HG02623 (cell line): Measurements from ENCODE around the gene DEFB131B.
"Not testable (repeated sequence)": the region's sequence is repeated elsewhere in the genome, so short reads cannot be mapped to it uniquely, and the experiment has no call there.

ENCODE experiments used
- ATAC-seq: cut with Tn5 transposase; IDR thresholded peaks from one replicate; pipeline ENCODE4 v1.9.1; 2021; ENCODE audit warnings: moderate library complexity; ENCODE audit not compliant: unreplicated experiment

Gene DEFB131B, protein sequence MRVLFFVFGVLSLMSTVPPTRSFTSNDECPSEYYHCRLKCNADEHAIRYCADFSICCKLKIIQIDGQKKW

DNA sequence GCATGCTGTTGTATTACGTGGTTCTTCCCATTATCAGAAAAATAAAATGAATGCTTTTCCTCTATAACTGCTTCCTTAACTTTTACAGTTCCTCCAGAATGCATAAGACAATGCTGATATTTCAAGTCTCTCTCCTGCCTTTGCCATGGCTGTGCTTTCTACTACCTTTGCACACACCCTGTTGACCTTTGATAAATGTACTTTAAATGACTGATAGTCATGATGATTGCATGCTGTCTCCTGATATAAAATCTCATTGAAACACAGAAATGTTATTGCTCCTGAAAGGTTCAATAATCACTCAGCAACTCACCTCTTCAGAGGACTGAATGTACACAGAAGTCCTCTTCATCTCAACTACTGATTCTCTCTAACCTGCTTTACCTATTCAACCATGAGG lies at the start of gene DEFB131B:
TSS of gene DEFB131B (plus strand) at position 395 of the 400 bp plus-strand sequence. CDS start at position 395, 0 bp downstream.
- ATAC-seq, result not testable (repeated sequence)

DNA sequence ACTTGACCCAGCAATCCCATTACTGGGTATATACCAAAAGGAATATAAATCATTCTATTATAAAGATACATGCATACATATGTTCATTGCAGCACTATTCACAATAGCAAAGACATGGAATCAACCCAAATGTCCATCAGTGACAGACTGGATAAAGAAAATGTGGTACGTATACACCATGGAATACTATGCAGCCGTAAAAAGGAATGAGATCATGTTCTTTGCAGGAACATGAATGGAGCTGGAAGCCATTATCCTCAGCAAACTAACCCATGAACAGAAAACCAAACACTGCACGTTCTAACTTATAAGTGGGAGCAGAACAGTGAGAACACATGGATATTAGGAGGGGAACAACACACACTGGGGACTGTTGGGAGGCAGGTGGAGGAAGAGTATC lies 49.0 kb upstream of the DEFB131B start:
- ATAC-seq, result not testable (repeated sequence)

DNA sequence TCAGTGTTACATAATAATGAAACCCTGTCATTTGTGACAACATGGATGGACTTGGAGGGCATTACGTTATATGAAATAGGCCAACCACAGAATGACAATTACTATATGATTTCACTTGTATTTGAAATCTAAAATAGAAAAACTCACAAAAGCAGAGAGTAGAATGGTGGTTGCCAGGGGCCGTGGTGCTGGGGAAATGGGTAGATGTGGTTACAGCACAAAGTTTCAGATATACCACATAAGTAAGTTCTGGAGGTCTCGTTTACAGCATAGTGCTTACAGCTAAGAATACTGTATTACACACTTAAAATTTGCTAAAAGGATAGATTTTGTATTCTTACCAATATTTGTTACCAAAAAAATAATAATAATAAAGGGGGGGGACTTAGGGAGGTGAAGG lies 48.6 kb upstream of the DEFB131B start:
- not testable (repeated sequence) for ATAC-seq

DNA sequence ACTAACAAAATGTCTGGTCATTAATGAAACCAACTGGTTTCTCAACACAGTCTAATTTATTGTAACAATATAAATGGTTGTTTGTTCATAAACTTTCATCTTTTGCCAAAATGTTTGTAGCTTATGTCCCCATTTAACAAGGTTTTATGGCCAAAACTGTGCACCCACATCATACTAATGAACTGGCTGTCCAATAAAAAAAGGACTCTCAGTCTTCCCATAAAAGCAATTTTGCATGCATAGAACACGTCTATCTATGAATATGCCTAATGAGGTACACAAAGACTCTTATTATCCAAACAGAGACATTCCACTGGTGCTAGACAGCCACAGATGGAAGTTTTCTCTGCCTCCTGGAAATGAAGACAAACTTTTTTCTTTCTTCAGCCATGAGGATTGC lies 45.4 kb upstream of the DEFB131B start, which contains the start of gene DEFB108B:
TSS of gene DEFB108B (plus strand) at position 390 of the 400 bp plus-strand sequence. CDS start at position 390, 0 bp downstream.
- not testable (repeated sequence) for ATAC-seq

DNA sequence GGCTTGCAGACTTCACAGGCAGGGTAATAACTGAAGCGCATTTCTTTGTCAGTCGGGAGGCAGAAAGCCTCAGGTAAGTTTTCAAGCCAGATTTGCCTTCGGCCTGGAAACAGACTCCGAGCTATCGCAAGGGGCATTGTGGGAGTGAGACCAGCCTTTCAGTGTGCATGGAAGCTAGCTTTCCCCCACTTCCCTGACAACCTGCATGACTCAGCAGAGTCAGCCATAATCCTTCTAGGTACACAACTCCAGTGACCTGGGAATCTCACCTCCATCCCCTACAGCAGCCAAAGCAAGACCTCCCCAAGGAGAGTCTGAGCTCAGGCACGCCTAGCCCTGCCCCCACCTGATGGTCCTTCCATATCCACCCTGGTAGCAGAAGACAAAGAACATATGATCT lies 35.5 kb upstream of the DEFB131B start:
- not testable (repeated sequence) for ATAC-seq

DNA sequence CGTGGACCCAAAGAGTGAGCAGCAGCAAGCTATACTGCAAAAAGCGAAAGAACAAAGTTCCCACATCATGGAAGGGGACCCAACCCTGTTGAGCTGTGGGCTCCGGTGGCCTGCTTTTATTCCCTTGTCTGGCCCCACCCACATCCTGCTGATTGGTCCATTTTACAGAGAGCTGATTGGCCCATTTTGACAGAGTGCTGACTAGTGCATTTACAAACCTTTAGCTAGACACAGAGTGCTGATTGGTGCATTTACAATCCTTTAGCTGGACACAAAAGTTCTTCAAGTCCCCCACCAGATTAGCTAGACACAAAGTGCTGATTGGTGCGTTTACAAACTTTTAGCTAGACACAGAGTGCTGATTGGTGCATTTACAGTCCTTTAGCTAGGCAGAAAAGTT lies 34.9 kb upstream of the DEFB131B start:
- ATAC-seq, result not testable (repeated sequence)

DNA sequence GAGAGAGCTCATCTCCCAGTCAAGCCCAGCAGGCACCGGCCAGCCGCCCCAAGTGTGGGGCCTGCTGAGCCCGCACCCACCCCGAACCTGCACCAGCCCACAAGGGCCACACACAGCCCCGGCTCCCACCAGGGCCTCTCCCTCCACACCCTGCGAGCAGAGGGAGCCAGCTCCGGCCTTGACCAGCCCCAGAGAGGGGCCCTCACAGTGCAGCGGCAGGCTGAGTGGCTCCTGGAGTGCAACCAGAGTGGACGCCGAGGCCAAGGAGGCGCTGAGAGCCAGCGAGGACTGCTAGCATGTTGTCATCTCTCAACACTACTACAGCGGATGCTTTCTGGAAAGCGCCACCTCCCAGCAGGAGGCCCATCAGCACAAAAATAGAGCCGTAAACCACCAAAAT lies 34.4 kb upstream of the DEFB131B start:
- ATAC-seq, result no peak

DNA sequence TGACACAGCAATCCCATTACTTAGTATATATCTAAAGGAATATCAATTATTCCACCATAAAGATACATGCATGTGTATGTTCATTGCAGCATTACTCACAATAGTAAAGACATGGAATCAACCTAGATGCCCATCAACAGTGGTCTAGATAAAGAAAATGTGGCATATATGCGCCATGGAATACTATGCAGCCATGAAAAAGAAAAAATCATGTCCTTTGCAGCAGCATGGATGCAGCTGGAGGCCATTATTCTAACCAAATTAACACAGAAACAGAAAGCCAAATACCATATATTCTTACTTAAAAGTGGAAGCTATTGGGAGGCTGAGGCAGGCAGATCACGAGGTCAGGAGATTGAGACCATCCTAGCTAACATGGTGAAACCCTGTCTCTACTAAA lies 24.4 kb upstream of the DEFB131B start:
- ATAC-seq, result not testable (repeated sequence)

DNA sequence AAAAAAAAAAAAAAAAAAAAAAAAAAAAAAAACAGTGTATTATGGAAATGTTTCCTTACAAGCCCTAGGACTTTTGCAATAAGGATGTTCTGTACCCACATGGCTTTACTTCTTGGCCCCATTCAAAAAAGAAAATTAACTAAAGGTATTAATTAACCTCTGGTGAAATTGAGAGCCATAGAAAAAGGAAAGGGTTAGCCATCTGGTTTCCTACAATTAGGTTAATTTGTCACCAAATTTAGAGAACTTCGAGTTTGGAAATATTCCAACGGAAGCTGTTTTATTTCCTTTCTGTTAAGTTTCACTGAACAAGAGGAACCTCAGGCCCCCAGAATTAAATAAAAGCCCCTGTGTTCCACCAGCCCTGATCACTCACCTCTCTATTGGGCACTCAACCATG lies 22.4 kb upstream of the DEFB131B start:
- ATAC-seq, result not testable (repeated sequence)

DNA sequence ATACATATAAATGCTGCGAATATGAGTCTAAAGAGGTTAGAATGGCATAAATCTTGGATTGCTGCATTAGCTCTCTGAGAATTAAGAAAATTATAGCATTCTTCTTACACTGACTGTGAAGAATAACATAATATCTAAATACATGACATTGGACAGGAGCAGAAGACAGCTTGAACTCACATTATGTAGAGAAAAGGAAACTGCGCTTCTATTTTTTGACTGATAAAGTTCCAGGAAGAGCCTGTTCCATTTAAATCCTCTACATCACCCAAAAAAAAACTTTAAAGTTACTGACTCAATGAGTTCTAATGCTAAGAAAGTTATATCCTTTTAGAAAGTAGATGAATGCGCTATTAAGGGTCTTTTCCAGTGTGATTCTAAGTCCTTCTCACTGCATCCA lies 17.4 kb upstream of the DEFB131B start:
- not testable (repeated sequence) for ATAC-seq

DNA sequence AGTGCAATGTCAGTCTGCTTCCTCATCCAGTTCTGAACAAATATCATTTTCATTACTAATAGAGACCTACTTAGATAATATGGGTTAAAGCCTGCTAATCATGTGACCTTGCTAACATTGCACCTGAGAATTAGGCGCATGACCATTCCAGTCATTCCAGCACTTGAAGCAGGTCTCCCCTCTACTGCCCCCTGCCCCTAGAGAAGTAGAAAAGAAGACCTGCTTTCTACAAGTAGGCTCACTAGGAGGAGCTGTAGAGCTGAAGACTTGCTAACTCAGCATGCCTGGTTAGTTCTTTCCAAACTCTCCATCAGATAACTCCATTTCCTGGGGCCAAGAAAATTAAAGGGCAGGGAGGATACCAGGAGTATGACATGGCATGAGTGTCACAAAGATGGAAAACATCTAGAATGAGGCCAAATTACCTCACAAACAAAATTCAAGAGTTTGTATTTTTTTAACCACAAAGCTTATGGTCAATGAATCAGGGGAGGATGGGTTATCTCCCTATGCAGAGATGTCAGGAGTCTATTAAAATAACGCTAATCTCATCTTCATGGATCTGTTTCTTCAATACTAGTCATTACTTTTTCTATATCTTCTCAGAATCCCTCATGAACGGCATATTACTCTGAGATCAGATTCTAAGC lies 14.2 kb upstream of the DEFB131B start:
- ATAC-seq, result not testable (repeated sequence)

DNA sequence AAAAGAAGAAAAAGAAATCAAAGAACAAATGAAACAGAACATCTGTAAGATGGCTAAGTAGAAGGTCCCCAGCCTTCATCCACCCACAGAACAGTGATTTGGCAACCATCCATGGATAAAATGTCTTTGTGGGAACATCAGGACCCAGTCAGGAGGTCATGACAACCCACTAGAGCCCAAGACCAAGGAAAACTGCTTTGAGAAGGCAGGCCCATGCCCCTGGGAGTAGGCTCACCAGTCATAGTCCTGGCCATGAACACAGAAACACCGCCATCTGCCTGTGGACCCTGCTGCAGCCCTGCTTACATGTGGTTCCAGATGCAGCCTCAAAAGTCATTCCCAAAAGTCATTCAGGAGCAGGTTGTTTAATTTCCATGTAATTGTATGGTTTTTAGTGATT lies 11.0 kb upstream of the DEFB131B start:
- not testable (repeated sequence) for ATAC-seq

DNA sequence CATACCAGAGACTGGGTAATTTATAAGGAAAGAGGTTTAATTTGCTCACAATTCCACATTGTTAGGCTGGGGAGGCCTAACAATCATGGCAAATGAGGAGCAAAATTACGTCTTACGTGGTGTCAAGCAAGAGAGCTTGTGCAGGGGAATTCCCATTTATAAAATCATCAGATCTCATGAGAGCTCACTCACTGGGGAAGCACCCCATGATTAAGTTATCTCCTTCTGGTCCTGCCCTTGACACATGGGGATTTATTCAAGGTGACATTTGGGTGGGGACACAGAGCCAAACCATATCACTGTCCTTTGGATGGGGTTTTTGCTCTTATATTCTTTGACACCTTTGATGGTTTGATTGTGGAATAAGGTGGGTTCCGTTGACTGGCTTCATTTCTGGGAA lies 8.3 kb upstream of the DEFB131B start:
- not testable (repeated sequence) for ATAC-seq

DNA sequence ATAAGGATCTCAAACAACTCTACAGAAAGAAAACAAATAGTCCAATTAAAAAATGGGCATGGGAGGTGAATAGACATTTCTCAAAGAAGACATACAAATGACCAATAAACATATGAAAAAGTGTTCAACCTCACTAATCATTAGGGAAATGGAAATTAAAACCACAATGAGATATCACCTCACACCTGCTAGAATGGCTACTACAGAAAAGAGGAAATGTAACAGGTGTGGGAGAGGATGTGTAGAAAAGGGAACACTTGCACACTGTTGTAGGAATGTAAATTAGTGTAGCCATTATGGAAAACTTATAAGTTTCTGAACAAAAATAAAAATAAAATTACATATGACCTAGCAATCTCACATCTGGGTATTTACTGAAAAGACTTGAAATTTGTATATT lies 7.6 kb upstream of the DEFB131B start:
- ATAC-seq, result not testable (repeated sequence)

DNA sequence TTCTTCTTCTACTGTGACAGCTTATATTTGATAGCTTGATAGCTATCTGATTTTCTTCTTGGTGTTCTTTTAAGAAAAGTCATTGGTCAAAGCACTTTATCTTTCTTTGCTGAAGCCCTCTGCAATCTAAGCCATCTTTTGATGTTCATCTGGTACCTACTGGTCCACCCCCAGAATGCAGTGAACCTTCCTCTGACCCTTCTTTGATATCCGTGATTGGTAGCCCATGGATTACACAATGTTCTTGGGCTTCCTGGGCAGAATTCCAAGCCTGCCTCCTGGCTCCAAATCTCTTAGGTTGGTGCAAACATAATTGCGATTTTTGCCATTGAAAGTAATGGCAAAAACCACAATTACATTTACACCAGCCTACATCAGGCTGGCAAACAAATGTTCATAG lies 2.0 kb upstream of the DEFB131B start:
- not testable (repeated sequence) for ATAC-seq

DNA sequence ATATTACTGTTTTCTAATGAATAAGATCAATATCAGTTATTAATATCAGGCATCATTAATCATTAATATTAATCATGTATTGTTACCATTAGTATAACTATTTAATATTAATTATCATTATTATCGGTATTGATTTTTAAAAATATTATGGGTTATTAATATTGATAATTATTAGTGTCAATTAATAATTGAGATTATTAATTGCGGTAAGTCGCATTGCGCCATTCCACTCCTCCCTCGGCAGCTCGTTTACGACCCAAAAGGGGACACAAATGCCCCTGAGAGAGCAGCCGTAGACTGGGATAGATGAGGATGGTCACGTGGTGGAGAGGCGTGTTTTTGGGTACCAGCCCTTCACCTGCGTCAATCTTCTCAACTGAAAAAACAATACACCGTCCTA lies 7.6 kb downstream of the DEFB131B start:
- ATAC-seq, result not testable (repeated sequence)

DNA sequence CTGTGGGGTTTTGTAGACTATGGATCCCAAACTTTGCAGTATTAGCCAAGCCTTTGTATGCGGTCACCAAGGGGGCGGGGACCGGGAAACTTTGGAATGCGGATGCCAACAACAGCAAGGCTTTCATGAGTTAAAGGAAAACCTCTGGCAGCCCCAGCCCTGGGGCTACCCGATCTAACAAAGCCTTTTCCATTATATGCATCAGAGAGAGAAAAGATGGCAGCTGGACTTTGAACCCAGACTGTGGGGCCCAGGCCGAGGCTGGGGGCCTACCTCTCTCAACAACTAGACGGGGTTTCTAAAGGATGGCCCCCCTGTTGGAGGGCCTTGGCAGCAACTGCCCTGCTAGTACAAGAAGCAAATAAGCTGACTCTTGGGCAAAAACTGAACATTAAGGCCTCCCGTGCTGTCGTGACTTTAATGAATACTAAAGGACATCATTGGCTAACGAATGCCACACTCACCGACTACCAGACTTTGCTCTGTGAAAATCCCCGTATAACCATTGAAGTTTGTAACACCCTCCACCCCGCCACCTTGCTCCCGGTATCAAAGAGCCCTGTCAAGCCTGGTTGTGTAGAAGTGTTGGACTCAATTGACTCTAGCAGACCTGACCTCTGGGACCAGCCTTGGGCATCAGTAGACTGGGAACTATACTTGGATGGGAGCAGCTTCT lies 10.2 kb downstream of the DEFB131B start:
- not testable (repeated sequence) for ATAC-seq

DNA sequence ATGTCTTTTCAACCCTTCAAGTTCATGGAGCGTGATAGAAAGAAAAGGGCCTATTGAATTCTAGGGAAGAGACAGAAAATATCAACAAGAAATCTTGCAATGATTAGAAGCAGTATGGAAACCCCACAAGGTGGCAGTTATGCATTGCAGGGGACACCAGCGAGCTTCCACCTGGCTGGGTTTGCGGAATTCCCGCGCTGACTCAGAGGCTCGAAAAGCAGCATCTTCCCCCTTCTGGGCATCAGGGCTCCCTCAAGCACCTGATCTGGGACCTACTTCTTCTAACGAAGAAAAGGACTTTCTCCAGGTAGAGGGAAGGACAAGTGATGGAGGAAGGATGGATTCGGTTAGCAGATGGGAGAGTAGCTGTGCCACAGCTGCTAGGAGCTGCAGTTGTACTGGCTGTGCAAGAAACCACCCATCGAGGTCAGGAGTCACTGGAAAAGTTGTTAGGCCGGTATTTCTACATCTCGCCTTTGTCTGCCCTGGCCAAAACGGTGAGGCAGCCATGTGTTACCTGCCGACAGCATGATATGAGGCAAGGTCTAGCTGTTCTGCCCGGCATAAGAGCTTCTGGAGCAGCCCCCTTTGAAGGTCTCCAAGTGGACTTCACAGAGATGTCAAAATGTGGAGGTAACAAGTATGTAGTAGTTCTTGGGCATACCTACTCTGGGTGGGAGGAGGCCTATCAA lies 11.1 kb downstream of the DEFB131B start:
- ATAC-seq, result not testable (repeated sequence)

DNA sequence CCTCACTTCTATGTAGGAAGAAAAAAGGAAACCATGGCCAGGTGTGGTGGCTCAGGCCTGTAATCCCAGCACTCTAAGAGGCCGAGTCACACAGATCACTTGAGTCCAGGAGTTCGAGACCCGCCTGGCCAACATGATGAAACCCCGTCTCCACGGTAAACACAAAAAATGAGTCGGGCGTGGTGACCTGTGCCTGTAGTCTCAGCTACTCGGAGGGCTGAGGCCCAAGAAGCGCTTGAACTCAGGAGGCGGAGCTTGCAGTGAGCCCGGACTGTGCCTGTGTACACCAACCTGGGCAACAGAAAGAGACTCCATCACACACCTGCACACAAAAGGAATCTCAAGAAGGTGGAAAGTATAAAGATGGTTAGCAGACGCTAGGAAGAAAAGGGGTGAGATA lies 17.7 kb downstream of the DEFB131B start:
- ATAC-seq, result no peak

DNA sequence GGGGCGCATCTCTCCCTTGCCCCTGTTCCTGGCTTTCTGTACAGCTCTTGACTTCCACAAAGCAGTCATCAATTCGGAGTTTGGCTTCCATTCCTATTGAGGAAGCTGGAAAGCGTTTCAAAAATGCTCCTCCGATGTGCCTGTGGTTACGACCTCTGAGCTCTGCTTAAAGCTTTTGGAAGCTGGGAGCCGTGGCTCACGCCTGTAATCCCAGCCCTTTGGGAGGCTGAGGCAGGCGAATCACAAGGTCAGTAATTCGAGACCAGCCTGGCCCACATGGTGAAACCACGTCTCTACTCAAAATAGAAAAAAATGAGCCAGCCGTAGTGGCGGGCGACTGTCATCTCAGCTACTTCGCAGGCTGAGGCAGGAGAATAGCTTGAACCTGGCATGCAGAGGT lies 22.9 kb downstream of the DEFB131B start:
- not testable (repeated sequence) for ATAC-seq

DNA sequence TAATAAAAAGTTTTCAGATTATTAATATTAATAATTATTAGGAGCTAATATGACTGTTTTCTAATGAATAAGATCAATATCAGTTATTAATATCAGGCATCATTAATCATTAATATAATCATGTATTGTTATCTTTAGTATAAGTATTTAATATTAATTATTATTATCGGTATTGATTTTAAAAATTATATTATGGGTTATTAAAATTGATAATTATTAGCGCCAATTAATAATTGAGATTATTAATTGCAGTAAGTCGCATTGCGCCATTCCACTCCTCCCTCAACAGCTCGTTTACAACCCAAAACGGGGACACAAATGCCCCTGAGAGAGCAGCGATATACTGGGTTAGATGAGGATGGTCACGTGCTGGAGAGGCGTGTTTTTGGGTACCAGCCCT lies 30.0 kb downstream of the DEFB131B start:
- ATAC-seq, result no peak

DNA sequence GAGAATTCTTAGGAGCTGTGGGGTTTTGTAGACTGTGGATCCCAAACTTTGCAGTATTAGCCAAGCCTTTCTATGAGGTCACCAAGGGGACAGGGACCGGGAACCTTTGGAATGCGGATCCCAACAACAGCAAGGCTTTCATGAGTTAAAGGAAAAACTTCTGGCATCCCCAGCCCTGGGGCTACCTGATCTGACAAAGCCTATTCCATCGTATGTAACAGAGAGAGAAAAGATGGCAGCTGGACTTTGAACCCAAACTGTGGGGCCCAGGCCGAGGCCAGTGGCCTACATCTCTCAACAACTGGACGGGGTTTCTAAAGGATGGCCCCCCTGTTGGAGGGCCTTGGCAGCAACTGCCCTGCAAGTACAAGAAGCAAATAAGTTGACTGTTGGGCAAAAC lies 32.5 kb downstream of the DEFB131B start:
- not testable (repeated sequence) for ATAC-seq
